K562 (cell line): ENCODE measurements around the gene BRAP. TPM values are rescaled to one million over a fixed set of nuclear protein-coding genes. Genes with fewer than 3 reads are reported as not detected.

ENCODE experiments used
- ARHGAP35 ChIP-seq: fragments of 450-650 bp; IDR thresholded peaks from 2 replicates; pipeline ENCODE4 v1.6.1; 2018; ENCODE audit not compliant: partially characterized antibody
- CHD1 ChIP-seq: fragments of 200-600 bp; sonication (generic); IDR thresholded peaks from one replicate; pipeline ENCODE4 v1.6.1; 2012; ENCODE audit warnings: mild to moderate bottlenecking, moderate library complexity, low read length, inconsistent platforms
- E2F3 ChIP-seq: fragments of 250-450 bp; sonication (Bioruptor Pico); IDR thresholded peaks from 2 replicates; pipeline ENCODE4 v1.4.0; 2020; ENCODE audit warnings: mild to moderate bottlenecking
- ELF4 ChIP-seq: fragments of 450-650 bp; formaldehyde crosslinking; IDR thresholded peaks from 2 replicates; pipeline ENCODE4 v1.4.0; 2022; ENCODE audit warnings: missing genetic modification characterization
- FIP1L1 ChIP-seq: fragments of 200-400 bp; formaldehyde crosslinking; IDR thresholded peaks from 2 replicates; pipeline ENCODE4 v1.6.1; 2018; ENCODE audit warnings: mild to moderate bottlenecking, low read depth, low read length; ENCODE audit not compliant: poor library complexity, severe bottlenecking
- FUS ChIP-seq: fragments of 200-400 bp; formaldehyde crosslinking; optimal IDR thresholded peaks from 2 replicates; pipeline ENCODE3; 2017; ENCODE audit warnings: low read depth, low read length
- HLTF ChIP-seq: fragments of 450-650 bp; IDR thresholded peaks from 2 replicates; pipeline ENCODE4 v1.6.1; 2016
- ILF3 ChIP-seq: fragments of 450-650 bp; IDR thresholded peaks from 2 replicates; pipeline ENCODE4 v1.6.1; 2018; ENCODE audit warnings: antibody characterized with exemption, mild to moderate bottlenecking, moderate library complexity, borderline replicate concordance
- KAT2B ChIP-seq: IDR thresholded peaks from one replicate; pipeline ENCODE4 v1.6.1; 2012; ENCODE audit warnings: low read depth, mild to moderate bottlenecking, control low read depth, inconsistent platforms, low read length, moderate library complexity
- NCOA4 ChIP-seq: fragments of 450-650 bp; IDR thresholded peaks from 2 replicates; pipeline ENCODE4 v1.6.1; 2018; ENCODE audit warnings: mild to moderate bottlenecking; ENCODE audit not compliant: partially characterized antibody
- NFYB ChIP-seq: IDR thresholded peaks from 2 replicates; pipeline ENCODE4 v1.6.1; 2011; ENCODE audit warnings: mild to moderate bottlenecking, moderate library complexity; ENCODE audit not compliant: insufficient read length; ENCODE audit errors: extremely low read depth
- PML ChIP-seq: IDR thresholded peaks from 2 replicates; pipeline ENCODE4 v1.6.1; 2012; ENCODE audit warnings: low read length, inconsistent platforms
- POLR2AphosphoS2 ChIP-seq: IDR thresholded peaks from 2 replicates; pipeline ENCODE4 v1.6.1; 2012; ENCODE audit warnings: low read length, improper control_type of control experiment
- RAD51 ChIP-seq: fragments of 450-650 bp; IDR thresholded peaks from 2 replicates; pipeline ENCODE4 v1.7.1; 2016; ENCODE audit warnings: low read depth, mild to moderate bottlenecking, borderline replicate concordance
- RBBP5 ChIP-seq: fragments of 200-600 bp; sonication (generic); IDR thresholded peaks from 2 replicates; pipeline ENCODE4 v1.6.1; 2012; ENCODE audit warnings: borderline replicate concordance, mild to moderate bottlenecking, low read length, control low read depth, inconsistent platforms; ENCODE audit not compliant: insufficient read depth, poor library complexity, severe bottlenecking
- SAP30 ChIP-seq: fragments of 200-600 bp; sonication (generic); IDR thresholded peaks from 2 replicates; pipeline ENCODE4 v1.6.1; 2012; ENCODE audit warnings: borderline replicate concordance, low read depth, mild to moderate bottlenecking, moderate library complexity, low read length, control low read depth, inconsistent platforms; ENCODE audit not compliant: insufficient read depth, poor library complexity, severe bottlenecking
- STAT6 ChIP-seq: sonication (generic); formaldehyde crosslinking; IDR thresholded peaks from 2 replicates; pipeline ENCODE4 v1.8.1; 2023; ENCODE audit warnings: mild to moderate bottlenecking, missing genetic modification reagents
- SUPT5H ChIP-seq: fragments of 450-650 bp; IDR thresholded peaks from 2 replicates; pipeline ENCODE4 v1.6.1; 2016
- ZFPM2 ChIP-seq: fragments of 250-450 bp; sonication (Bioruptor Pico); IDR thresholded peaks from 2 replicates; pipeline ENCODE4 v1.5.1; 2022; ENCODE audit warnings: mild to moderate bottlenecking
- ZNF324 ChIP-seq: fragments of 250-450 bp; sonication (Bioruptor Pico); IDR thresholded peaks from 2 replicates; pipeline ENCODE4 v1.4.0; 2020; ENCODE audit warnings: mild to moderate bottlenecking
- ZSCAN32 ChIP-seq: fragments of 450-650 bp; formaldehyde crosslinking; IDR thresholded peaks from 2 replicates; pipeline ENCODE4 v1.4.0; 2020; ENCODE audit warnings: mild to moderate bottlenecking, moderate library complexity
- polyA plus RNA-seq, 8 experiments: library from polyadenylated mRNA; depleted of rRNA in 4 of 8; stranded (reverse) in 5 of 8; unstranded in 3 of 8; fragments of >200 nt; fragmentation: Nextera tagmentation in 2 of 8; fragmentation: Illumina TruSeq in 1 of 8; extraction: Ambion mirVana in 2 of 8; extraction: Trizol in 1 of 8; gene quantifications; 2 replicates each; pipeline versions ENCODE4 v1.2.1 to v1.2.3, GENCODE V29; 2011 to 2014; ENCODE audit warnings: inconsistent platforms in 1 of 8, missing spikeins in 1 of 8
- total RNA-seq, 7 experiments: library from RNA; depleted of rRNA in 6 of 7; stranded (reverse); fragments of >200 nt in 6 of 7; fragmentation: Illumina TruSeq in 2 of 7; extraction: Trizol in 2 of 7; gene quantifications; 2 replicates each; pipeline versions ENCODE4 v1.2.1 to v1.2.3, GENCODE V29; 2011 to 2021; ENCODE audit warnings: low replicate concordance in 1 of 7
- TF ChIP-seq, protein P1 (sequence below): sonication (generic); formaldehyde crosslinking; IDR thresholded peaks from 2 replicates; pipeline ENCODE4 v1.8.1; 2023; ENCODE audit warnings: mild to moderate bottlenecking, missing genetic modification reagents
- TF ChIP-seq, protein P2 (sequence below): fragments of 250-450 bp; sonication (Bioruptor Pico); IDR thresholded peaks from 2 replicates; pipeline ENCODE4 v1.5.0; 2020; ENCODE audit warnings: mild to moderate bottlenecking, borderline replicate concordance

The BRAP gene
- total and polyA plus RNA-seq, 9 of the 15 experiments (the other 6 are each of a cell fraction or from before 2014, with no cell fraction given) = 2.2 to 32.6 (median 27.5) TPM

DNA sequence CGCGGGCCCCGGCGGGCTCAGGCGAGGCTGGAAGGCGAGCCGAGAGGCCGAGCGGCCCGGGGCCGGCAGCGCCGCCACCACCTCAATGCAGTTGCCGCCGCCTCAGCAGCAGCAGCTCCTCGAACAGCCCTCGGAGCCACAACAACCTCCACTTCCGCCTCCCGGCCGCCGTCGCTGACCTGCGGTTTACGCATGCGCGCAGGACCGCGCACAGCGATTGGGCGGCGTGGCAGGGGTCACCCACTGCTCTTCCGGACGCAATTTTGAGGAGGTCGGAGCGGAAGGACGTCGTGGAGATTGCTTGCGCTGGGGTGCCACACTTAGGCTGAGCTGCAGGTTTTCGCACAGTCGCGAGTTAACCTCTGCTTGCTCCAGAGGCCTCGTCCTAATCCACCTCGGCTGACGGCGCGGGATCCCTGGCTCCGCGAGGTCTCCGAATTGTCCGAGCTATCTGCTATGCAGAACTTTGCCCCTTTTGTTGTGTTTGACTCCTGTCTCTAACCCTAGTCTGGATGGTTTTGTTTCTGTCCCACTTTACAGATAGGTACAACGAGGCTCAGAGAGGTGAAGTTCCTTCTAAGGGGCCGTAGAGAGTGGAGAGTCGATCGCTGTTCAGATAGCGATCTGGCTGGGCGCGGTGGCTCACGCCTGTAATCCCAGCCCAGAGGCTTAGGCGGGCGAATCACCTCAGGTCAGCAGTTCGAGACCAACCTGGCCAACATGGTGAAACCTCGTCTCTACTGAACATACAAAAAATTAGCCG, at the start of gene BRAP, which contains the start of gene ACAD10 (continued):
- TF ChIP-seq NFYB = peak; percentile 71
- no peak for TF ChIP-seq FUS
- TF ChIP-seq SAP30 = peak; percentile 61
- no peak for TF ChIP-seq E2F3 (CRISPR knock-in tag)
- TF ChIP-seq SUPT5H = peak; percentile 96
- peak; percentile 83 for TF ChIP-seq CHD1
- TF ChIP-seq, protein P1, sequence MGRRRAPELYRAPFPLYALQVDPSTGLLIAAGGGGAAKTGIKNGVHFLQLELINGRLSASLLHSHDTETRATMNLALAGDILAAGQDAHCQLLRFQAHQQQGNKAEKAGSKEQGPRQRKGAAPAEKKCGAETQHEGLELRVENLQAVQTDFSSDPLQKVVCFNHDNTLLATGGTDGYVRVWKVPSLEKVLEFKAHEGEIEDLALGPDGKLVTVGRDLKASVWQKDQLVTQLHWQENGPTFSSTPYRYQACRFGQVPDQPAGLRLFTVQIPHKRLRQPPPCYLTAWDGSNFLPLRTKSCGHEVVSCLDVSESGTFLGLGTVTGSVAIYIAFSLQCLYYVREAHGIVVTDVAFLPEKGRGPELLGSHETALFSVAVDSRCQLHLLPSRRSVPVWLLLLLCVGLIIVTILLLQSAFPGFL = no peak
- TF ChIP-seq HLTF = 0 out of 2 replicates have a peak, but pooled peaks have one; percentile 19
- TF ChIP-seq ILF3 = 0 out of 2 replicates have a peak, but pooled peaks have one; percentile 56
- TF ChIP-seq RAD51 = no peak
- no peak for TF ChIP-seq ARHGAP35
- no peak; the same call in 1 of the 2 replicates for TF ChIP-seq ELF4 (CRISPR knock-in tag)
- TF ChIP-seq, protein P2, sequence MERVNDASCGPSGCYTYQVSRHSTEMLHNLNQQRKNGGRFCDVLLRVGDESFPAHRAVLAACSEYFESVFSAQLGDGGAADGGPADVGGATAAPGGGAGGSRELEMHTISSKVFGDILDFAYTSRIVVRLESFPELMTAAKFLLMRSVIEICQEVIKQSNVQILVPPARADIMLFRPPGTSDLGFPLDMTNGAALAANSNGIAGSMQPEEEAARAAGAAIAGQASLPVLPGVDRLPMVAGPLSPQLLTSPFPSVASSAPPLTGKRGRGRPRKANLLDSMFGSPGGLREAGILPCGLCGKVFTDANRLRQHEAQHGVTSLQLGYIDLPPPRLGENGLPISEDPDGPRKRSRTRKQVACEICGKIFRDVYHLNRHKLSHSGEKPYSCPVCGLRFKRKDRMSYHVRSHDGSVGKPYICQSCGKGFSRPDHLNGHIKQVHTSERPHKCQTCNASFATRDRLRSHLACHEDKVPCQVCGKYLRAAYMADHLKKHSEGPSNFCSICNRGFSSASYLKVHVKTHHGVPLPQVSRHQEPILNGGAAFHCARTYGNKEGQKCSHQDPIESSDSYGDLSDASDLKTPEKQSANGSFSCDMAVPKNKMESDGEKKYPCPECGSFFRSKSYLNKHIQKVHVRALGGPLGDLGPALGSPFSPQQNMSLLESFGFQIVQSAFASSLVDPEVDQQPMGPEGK = no peak
- no peak for TF ChIP-seq KAT2B
- peak; percentile 67; the same call in 1 of the 2 replicates for TF ChIP-seq POLR2AphosphoS2
- peak; percentile 77 for TF ChIP-seq PML
- TF ChIP-seq ZFPM2 (CRISPR knock-in tag) = no peak
- peak; percentile 57 for TF ChIP-seq NCOA4
- 0 out of 2 replicates have a peak, but pooled peaks have one; percentile 84 for TF ChIP-seq STAT6 (CRISPR knock-in tag)
- peak; percentile 98 for TF ChIP-seq RBBP5
- TF ChIP-seq ZSCAN32 = peak; percentile 47; the same call in 1 of the 2 replicates
- TF ChIP-seq ZNF324 (CRISPR knock-in tag) = 0 out of 2 replicates have a peak, but pooled peaks have one; percentile 12
- TF ChIP-seq FIP1L1 = peak; percentile 75
